Stimulated activated CD8-positive, alpha-beta memory T cell treated with anti-CD3 and anti-CD28 coated beads, Interleukin-4, amount 100 ng/mL, for 24 hours (primary cell): ENCODE data around the gene KRTAP5-1.
"Not testable (repeated sequence)": the region's sequence is repeated elsewhere in the genome, so short reads cannot be mapped to it uniquely, and the experiment has no call there.

Experiments
- DNase-seq: peaks from one replicate; pipeline ENCODE4 v3.0.0-alpha.2; 2020; ENCODE audit warnings: low read depth

KRTAP5-1 gene

GRCh38 chr11:1601663-1602062 is 16.6 kb upstream of the KRTAP5-1 start:
- not testable (repeated sequence) for DNase-seq

- DNase-seq: no peak
Observed at GRCh38 chr11:1600626-1601025, 15.5 kb upstream of the KRTAP5-1 start.

GRCh38 chr11:1598816-1599215 is 13.7 kb upstream of the KRTAP5-1 start:
- no peak for DNase-seq

- not testable (repeated sequence) for DNase-seq
Observed at GRCh38 chr11:1598406-1598805, 13.3 kb upstream of the KRTAP5-1 start.

- no peak for DNase-seq
Observed at GRCh38 chr11:1597994-1598380, 12.9 kb upstream of the KRTAP5-1 start, which contains the start of gene KRTAP5-2. KRTAP5-2 (minus strand) TSS chr11:1598294; CDS start chr11:1598250, 44 bp downstream.

- DNase-seq: no peak
Observed at GRCh38 chr11:1597331-1597993, 12.4 kb upstream of the KRTAP5-1 start.

- DNase-seq: not testable (repeated sequence)
Observed at GRCh38 chr11:1596576-1597121, 11.6 kb upstream of the KRTAP5-1 start.

GRCh38 chr11:1595994-1596575 is 11.0 kb upstream of the KRTAP5-1 start:
- DNase-seq: not testable (repeated sequence)

- no peak for DNase-seq
Observed at GRCh38 chr11:1592628-1593027, 7.5 kb upstream of the KRTAP5-1 start.

- no peak for DNase-seq
Observed at GRCh38 chr11:1589996-1590395, 4.9 kb upstream of the KRTAP5-1 start.

- not testable (repeated sequence) for DNase-seq
Observed at GRCh38 chr11:1589191-1589963, 4.3 kb upstream of the KRTAP5-1 start.

GRCh38 chr11:1586699-1587098 is 1.6 kb upstream of the KRTAP5-1 start:
- DNase-seq: no peak

GRCh38 chr11:1582909-1583308 is 2.2 kb downstream of the KRTAP5-1 start:
- DNase-seq: not testable (repeated sequence)

- DNase-seq: no peak
Observed at GRCh38 chr11:1581976-1582375, 3.1 kb downstream of the KRTAP5-1 start.

- DNase-seq: no peak
Observed at GRCh38 chr11:1576825-1577224, 8.3 kb downstream of the KRTAP5-1 start.

- not testable (repeated sequence) for DNase-seq
Observed at GRCh38 chr11:1575756-1576155, 9.3 kb downstream of the KRTAP5-1 start.

- no peak for DNase-seq
Observed at GRCh38 chr11:1574933-1575242, 10.2 kb downstream of the KRTAP5-1 start.

- DNase-seq: no peak
Observed at GRCh38 chr11:1574238-1574932, 10.7 kb downstream of the KRTAP5-1 start.

GRCh38 chr11:1573903-1574237 is 11.2 kb downstream of the KRTAP5-1 start:
- DNase-seq: no peak

- no peak for DNase-seq
Observed at GRCh38 chr11:1573077-1573902, 11.8 kb downstream of the KRTAP5-1 start.
